Activated CD4-positive, alpha-beta T cell treated with anti-CD3 and anti-CD28 coated beads, Interleukin-2, amount 50 U/mL, for 4 hours (primary cell): Measurements from ENCODE around the gene MSH2.

Experiments
- DNase-seq, 2 experiments: peaks; one replicate each; pipeline ENCODE4 v3.0.0-alpha.2; 2020

The MSH2 gene

DNA sequence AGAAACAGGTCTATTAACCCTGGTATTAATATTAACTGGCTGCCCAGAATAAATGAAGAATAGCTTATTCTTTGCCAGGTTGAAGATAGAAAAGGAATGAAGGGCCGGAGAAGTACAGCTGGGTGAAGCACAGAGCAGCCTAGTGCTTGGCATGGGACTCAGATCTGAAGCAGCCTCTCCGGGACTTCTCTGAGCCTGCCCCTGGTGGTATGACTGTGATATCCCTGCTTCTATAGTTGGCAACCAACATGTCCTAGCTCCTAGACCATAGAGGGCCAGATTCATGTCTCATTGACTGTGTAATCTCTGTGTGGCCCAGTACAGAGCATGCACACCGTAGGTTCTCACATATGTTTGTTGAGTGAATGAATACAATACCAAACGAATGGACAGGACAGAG is 107.8 kb downstream of the MSH2 start:
- DNase-seq, result no peak

DNA sequence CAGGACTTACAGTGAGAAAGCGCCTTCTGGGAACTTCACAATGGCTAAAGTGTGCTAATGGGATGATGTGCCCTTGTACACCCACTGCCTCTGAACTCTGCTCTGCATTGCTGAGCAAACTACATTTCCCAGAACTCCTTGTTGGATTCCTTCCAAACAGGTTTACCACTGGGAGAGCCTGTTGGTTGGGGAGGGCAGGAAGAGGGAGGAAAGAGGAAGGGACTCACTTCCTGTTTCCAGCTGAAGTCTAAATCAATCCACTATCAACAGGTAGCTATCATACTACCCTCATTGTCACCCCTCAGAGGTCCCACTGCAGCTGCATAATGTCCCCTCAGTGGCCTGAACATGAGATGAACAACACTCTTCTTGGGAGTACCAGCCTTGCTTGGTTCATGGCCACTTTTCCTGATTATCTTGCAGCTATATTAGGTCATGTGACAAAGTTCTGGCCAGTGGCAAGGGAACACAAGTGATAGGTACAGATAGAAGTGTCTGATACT is 109.7 kb downstream of the MSH2 start:
- no peak for DNase-seq

DNA sequence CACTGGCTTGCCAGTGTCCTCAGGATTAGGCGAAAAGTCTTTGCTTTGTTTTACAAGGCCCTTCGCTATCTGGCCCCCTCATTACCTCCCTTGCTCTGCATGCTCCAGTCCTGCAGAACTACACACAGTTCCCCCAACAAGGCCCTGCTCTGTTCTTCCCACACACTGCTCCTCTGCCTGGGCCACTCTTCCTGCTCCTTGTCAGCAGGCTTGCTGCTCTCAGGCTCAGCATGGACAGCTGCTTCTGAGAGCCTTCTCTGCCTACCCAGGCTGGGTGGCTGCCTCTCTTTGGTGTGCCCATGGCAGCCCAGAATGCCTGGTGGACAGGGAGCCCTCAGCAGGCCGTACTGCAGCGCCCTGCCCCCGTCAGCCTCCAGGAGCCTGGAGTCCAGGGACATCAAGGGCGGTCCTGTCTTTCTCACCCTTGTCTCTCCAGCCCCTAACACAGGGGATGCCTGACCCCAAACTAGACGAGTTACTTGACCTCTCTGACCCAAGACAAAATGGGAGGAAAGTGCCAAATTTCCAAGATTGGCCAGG is 111.1 kb downstream of the MSH2 start:
- DNase-seq, result no peak

DNA sequence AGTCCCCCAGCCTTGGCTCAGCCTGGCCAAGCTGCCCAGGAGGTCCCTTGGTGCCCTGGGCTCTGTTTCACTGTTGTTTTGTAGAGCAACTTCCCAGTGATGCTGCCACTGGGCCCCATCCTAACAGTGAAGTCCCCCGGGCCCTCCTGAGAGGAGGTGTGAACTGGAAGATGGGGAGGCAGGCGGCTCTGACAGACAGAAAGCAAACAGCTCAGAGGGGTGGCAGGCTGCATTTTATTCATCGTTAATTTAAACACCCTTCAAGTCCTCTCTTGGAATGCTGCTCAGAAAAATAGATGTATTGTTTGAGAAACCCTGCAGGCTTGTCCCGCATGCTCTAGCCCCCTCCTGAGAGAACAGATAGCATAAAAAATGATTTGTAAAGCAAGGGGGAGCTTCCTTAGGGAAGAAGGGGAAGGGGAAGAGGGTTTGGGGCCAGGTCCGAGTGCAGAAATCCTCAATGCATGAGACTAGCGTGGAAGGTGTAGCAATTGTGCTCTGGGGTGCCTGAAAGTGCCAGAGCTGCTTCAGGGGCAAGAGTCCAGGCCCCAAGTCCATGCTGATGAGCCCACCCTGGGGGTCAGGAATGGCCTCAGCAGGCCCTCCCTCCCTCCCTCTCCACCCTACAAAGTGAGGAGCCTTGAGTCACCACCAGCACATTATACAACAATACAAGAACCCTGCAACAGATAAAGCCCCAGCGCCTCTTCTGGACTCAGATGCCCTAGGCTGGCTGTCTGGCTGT is 113.6 kb downstream of the MSH2 start:
- DNase-seq, result no peak

DNA sequence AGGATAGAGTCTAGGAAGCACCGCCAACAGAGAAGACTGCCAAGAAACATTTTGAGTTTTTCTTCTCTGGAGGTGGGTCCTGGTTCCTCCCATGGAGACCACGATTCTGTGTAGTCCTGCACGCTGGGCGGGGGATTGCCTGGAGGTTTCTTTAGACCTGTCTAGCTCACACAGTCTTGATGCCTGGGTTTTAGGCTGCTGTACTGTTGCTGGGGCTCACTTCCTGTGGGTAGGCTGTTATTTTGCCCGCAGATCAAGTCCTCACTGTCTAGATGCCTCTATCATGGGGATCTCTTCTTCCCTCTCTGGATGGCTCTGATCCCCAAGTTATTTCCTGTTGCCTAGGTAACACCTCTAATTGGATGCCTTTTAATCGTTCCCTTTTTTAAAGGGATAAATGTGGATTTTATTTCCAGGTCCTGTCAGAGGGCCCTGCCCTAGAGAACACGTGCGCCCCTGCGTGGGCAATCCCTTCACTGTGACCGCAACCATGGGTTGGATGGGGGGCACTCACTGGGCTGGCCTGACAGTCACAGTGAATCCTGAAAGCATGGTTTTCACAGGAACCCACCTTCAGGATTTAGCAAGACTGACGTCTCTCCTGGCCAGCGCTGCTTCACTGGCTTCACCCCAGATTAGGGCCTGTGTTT is 115.7 kb downstream of the MSH2 start:
- no peak for DNase-seq

DNA sequence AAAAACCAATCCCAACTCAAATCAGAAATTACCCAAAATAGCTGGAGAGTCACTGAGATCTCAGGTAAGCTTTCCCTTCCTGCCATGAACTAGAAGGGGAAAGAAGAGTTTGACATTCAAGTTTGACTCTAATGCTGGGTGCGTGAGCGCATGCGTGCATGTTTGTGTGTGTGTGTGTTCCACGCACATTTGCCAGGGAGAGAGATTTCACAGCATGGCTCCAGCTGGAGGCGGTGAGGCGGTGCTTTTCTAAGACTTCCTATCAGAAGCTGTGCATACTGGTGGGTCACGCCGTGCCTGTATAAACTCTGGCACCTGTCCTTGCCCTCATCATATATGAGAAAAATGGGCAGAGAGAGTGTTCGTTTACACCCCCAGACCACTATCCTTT is 116.2 kb downstream of the MSH2 start:
- DNase-seq, result no peak

DNA sequence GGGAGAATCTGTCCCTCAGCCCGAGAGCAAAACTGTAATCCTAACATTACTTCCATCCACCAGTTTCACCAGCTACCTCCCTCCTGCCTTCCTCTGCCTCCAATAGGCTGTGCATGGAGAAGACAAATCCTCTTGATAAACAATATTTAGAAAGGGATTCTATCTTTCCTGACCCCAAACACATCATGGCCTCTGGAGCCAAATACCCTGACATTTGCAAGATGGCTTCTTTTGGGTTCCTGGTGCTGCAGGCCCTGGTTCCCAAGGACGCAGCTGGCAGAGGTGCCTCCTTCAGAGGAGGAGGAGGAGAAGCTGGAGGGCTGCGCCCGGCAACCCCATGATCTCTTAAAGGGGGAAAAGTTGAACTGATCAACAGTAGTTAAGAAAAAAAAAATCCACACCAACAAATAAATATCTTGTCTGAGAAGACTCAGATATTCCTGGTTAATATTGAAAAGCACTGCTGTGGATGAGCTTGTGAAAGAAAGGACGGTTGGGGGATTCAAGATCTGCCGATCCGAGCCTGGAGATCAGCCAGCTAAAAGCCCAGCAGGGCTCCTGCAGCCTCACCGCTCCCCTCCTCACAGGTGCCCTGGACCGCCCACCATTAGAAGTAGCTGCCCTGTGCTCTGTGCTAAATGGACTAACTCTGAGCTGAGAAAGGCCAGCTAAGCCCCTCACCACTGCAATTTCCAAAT is 116.8 kb downstream of the MSH2 start:
- DNase-seq, result no peak

DNA sequence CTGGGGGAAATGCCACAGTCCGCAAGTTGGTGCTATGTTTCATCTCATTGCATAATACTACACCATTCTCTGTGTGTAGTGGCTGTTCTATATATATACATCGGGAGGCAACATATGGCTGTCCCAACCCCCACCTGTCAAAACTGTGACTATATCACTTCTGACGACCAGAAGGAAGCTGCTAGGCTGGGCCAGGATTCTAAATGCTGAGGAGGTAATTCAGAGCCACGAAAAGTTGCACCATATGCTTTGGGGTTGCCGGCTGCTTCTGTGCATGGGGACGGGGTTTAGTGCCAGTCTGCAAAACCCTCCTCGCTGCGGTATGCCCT is 117.3 kb downstream of the MSH2 start:
- no peak for DNase-seq

DNA sequence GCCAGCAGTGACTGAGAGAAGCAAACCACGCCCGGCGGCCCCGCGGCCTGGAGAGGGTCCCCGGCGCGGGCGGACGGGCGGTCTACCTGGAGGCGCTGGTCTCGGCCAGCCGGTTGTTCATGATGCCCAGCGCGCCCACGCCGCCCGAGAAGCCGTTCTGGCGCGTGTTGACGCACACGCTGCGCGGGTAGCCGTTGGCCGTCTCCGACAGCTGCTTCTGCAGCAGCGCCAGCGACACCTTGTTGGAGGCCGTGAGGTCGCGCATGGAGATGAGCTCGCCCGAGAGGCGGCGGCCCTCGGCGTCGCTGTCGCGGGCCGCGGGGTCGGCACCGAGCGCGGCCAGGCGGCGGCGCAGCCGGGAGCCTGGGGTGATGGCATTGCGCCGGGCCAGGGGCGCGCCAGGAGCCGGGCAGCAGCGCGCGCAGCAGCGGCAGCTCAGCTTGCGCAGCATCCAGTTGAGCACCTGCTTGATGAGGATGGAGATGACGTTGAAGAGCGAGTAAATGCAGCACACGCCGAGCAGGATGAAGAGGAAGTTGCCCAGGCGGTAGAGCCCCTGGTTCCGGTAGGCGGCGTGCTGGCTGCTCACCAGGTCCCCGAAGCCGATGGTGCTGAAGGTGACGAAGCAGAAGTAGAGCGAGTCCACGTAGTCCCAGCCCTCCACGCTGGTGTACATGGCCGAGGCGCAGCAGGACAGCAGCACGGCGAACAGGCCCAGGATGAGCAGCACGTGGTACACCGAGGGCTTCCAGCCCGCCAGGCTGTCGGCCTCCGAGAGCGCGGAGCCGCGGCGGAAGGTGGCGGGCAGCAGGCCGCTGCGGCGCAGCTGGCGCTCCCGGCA is 118.1 kb downstream of the MSH2 start:
- DNase-seq, result peak; percentile 63 to 70

DNA sequence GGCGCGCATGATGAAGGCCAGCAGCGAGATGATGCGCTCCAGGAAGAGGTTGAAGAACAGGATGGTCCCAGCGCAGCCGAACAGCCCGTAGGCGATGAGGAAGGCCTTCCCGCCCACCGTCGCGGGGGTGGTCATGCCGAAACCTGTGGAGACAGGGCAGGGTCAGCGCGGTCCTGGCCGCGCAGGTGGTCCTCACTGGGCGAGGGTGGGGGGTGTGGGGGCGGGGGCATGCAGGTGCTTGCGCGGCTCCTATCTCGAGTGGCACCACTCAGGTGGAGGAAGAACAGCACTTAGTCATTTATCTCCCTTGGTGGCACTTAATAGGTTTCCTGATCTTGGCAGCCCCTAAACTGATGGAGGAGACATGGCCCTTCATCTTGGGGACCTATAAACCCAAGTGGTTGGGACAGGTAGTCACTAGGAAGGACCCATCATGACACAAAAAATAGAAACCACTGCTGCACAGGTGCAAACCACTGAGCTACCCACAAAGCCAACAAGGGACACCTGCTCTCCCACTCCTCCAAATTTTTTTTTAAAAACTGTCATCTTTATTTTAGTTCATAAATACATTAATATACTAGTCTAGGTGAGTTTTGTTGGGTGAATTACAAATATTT is 118.8 kb downstream of the MSH2 start:
- no peak for DNase-seq

DNA sequence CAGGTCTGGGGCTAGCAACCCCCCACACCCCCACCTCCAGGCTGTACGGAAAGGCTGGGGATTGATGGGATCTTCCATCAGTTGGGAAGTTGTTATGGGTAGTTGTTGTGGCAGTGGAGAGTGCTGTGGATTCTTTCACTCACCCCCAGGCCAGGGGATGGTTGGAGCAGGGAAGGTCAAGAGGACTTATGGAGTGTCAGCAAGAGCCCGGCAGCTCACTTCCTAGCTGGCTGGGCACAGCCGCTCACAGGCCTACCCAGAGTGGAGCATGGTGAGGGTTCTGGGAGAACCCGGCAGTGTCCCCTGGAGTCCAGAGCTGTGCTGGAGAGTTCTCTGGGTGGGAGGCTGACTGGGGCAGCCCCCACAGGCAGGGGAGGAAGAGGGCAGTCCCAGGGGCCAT is 122.2 kb downstream of the MSH2 start:
- no peak for DNase-seq

DNA sequence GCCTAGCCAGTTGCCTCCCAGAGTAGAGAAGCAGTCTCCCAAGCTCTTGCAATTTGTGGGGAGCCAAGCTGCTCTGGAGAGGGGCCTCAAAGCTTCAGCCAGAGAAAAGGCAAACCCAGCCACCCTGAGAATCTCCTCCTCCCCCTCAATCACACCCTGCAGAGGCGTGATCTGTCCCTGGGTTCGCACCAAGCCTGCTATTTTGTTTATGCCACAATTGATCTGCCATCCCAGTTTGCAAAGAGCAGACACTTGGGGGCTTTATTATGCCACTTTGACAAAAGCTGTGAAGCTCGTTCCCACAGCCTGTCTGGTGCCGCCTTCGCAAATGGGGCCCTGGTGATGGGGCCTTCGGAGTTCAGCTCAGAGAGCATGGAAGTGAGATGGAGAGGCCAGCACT is 125.5 kb downstream of the MSH2 start:
- DNase-seq, result no peak

DNA sequence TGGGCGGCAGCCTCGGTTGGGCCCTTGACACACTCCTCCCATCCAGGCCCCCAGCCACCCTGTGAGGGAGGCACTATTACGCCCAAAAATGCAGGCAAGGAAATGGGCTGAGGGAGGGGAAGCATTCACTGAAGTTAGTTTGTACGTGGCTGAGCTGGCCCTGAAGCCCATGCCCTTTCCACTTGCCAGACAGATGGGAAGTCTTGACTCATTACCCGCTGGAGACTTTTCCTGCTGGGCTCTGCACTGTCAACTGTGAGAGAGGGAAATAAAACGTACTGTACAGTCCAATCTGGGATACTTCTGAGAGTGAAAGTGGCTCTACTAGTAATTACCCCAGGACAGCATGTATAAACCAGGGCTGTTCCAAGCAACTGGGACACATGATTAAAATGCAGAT is 125.9 kb downstream of the MSH2 start:
- no peak for DNase-seq

DNA sequence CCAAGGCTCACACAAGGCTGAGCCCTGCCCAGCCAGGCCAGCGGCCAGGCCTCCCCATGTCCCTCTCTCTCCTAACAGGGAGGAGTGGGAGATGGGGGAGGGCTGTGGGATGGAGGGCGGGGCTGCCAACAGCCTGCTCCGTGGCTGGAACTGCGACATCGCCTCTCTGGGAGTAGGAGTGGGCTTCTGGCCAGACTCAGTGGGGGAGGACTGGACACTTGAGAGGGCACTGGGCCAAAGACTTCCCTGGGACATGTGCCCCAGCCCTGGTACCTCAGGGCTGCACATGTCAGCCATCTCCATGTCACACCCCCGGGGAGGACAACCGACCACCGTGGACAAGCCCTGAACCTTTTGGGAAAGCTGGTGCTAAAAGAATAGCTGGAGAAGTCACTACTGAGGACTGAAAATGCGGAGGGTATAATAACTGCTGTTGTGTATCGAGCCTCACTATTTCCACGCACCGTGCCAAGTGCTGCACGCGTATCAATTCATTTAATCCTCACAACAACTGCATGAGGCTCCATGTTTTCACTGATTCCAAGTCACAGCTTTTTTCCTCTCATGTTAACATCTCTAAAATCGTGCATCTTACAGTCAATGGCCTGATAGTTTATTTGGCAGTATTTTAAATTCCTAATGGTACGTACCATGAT is 127.3 kb downstream of the MSH2 start:
- DNase-seq, result no peak

DNA sequence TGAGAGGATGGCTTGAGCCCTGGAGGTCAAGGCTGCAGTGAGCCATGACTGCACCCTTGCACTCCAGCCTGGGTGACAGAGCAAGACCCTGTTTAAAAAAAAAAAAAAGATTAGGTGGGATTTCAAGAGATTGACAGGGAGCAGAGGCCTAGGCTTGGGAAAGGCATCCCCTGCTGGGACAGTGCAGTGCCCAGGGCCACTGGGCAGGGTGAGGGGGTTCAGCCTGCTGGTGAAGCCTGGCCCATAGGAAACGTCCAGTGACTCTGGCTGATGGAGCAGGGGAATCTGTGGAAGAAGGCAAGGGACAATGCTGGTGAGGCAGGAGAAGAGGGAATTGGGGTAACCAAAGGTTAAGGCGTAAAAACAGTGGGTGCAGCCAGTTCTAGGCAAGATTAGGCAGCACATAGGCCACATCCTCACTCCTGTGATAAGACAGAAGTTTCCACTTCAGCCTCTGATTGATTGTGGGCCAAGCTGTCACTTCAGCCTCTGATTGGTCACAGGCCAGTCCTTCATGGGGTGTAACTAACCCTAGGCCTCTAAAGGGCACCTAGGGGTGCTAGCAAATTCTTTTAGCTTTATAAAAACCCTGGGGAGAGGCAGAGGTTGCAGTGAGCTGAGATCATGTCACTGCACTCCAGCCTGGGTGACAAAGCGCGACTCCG is 128.6 kb downstream of the MSH2 start:
- no peak for DNase-seq
